PC-9 (cell line): ENCODE measurements around the gene LCN6. TPM values are rescaled to one million over a fixed set of nuclear protein-coding genes. Genes with fewer than 3 reads are reported as not detected.

ENCODE experiments used
- BruUV-seq: library from RNA; stranded (reverse); fragments of 400-500 nt; replicated peaks from 2 replicates; lab custom pipeline; 2021; lab: Mats Ljungman, UMichigan
- CTCF ChIA-PET: fragments of 300-600 bp; sonication (Branson Sonifier 250); formaldehyde crosslinking; loops from one replicate; lab custom pipeline; 2022; ENCODE audit warnings: antibody characterized with exemption; lab: Charles Lee
- POLR2A ChIA-PET: fragments of 300-600 bp; sonication (Branson Sonifier 250); formaldehyde crosslinking; loops from one replicate; lab custom pipeline; 2022; ENCODE audit warnings: antibody characterized with exemption; ENCODE audit not compliant: unreplicated experiment; lab: Charles Lee
- DNase-seq, 2 experiments: peaks; one replicate each; pipeline versions ENCODE4 v3.0.0 to v3.0.0-alpha.2; 2015 to 2022; ENCODE audit warnings: mixed read lengths in 1 of 2
- H2AFZ ChIP-seq: fragments of 200-600 bp; sonication (generic); 2 replicates; pipeline ENCODE4 v1.8.1; 2017; ENCODE audit warnings: antibody characterized with exemption
- H3F3A ChIP-seq: fragments of 200-600 bp; sonication (generic); 2 replicates; pipeline ENCODE4 v1.8.1; 2017; ENCODE audit warnings: antibody characterized with exemption, mild to moderate bottlenecking, low read depth; ENCODE audit not compliant: insufficient read depth
- H3K27ac ChIP-seq: fragments of 200-600 bp; sonication (generic); 2 replicates; pipeline ENCODE4 v1.6.1; 2016; ENCODE audit warnings: mixed run types
- H3K27me3 ChIP-seq: fragments of 200-600 bp; sonication (generic); 2 replicates; pipeline ENCODE4 v1.6.1; 2016; ENCODE audit warnings: low read depth, mixed run types; ENCODE audit not compliant: insufficient read depth
- H3K36me3 ChIP-seq: fragments of 200-600 bp; sonication (generic); 2 replicates; pipeline ENCODE4 v1.6.1; 2016; ENCODE audit warnings: low read depth, mixed run types
- H3K4me1 ChIP-seq: fragments of 200-600 bp; sonication (generic); replicated peaks from 2 replicates; pipeline ENCODE4 v1.6.1; 2016; ENCODE audit warnings: mixed run types; ENCODE audit not compliant: insufficient read depth
- H3K4me2 ChIP-seq: fragments of 200-600 bp; sonication (generic); 2 replicates; pipeline ENCODE4 v1.6.1; 2017; ENCODE audit warnings: mixed run types
- H3K4me3 ChIP-seq: fragments of 200-600 bp; sonication (generic); 2 replicates; pipeline ENCODE4 v1.6.1; 2016; ENCODE audit warnings: mixed run types
- H3K79me2 ChIP-seq: fragments of 200-600 bp; sonication (generic); 2 replicates; pipeline ENCODE4 v1.6.1; 2017; ENCODE audit warnings: low read depth, mixed run types
- H3K9me2 ChIP-seq: fragments of 200-600 bp; sonication (generic); 2 replicates; pipeline ENCODE4 v1.8.1; 2017; ENCODE audit warnings: mild to moderate bottlenecking; ENCODE audit not compliant: insufficient read depth
- H3K9me3 ChIP-seq: fragments of 200-600 bp; sonication (generic); 2 replicates; pipeline ENCODE4 v1.8.1; 2016; ENCODE audit warnings: low read depth; ENCODE audit not compliant: insufficient read depth
- H4K20me1 ChIP-seq: fragments of 200-600 bp; sonication (generic); 2 replicates; pipeline ENCODE4 v1.8.1; 2017; ENCODE audit not compliant: insufficient read depth
- CTCF ChIP-seq: fragments of 200-600 bp; sonication (generic); conservative IDR thresholded peaks from 2 replicates; pipeline ENCODE4 v1.6.1; 2017; ENCODE audit warnings: mixed run types, antibody characterized with exemption, mild to moderate bottlenecking, moderate library complexity
- EZH2 ChIP-seq: fragments of 200-600 bp; sonication (generic); IDR thresholded peaks from 2 replicates; pipeline ENCODE4 v1.8.0; 2017; ENCODE audit warnings: antibody characterized with exemption, low read depth
- intact Hi-C: fragments of 100-400 bp; cut with micrococcal nuclease; formaldehyde crosslinking; loops from one replicate; pipeline ENCODE4 v1.10.0; 2022; ENCODE audit not compliant: unreplicated experiment
- total RNA-seq: library from RNA; stranded (reverse); gene quantifications from 2 replicates; pipeline ENCODE4 v1.2.3, GENCODE V29; 2021

The LCN6 gene
- total RNA-seq, 1 experiment from 2014 or later, result not detected

DNA sequence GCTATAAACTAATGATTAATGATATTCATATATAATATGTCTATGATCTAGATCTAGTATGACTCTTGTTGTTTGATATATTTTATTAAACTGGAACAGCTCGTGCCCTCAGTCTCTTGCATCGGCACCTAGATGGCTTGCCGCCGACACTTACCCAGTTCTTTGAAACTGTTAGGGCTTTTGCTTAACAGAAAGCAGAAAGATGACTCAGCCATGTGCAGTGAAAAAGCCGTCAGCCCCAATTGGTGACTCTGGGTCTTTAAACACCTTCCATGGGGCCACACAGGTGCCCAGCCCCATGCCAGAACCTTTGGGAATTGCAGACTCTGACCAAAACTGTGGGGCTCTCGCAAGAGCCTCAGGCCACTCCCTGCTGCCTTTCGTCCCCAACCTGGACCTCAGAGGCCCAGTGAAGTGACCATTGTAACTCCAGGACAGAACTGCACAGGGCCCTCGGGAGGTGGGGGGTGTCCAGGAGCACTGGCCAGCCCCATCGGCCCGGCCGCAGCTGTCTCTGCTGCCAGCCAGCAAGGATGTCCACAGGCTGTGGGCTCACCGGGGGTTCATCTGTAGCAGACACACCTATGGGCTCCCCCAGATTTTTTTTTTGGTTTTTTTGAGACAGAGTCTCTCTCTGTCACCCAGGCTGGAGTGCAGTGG, 13.4 kb downstream of the LCN6 start:
- no peaks in the 10 kb centered on the region for H3K4me1 ChIP-seq
- TF ChIP-seq CTCF, result no peak
- TF ChIP-seq EZH2, result no peak
- intact Hi-C loops, result no loop called here
- H3K4me2 ChIP-seq, result no peak overlapping the region
- no peak overlapping the region for H2AFZ ChIP-seq
- H3K79me2 ChIP-seq, result peaks cover 16% of the 10 kb centered on the region
- peaks cover 24% of the 10 kb centered on the region for H3K27me3 ChIP-seq
- BruUV-seq, result no TSS peak
- H3K36me3 ChIP-seq, result no peaks in the 10 kb centered on the region
- CTCF ChIA-PET, result no interaction called here
- H3K9me2 ChIP-seq, result no peaks in the 10 kb centered on the region
- POLR2A ChIA-PET, result interaction anchor here (0.7 kb wide), 1 partner anchor 12 kb away, joined by 3 read pairs; no protein-coding TSS in a partner anchor
- no peak overlapping the region for H3K4me3 ChIP-seq
- no peaks in the 10 kb centered on the region for H4K20me1 ChIP-seq
- no peak overlapping the region for H3K27ac ChIP-seq
- no peaks in the 10 kb centered on the region for H3K9me3 ChIP-seq
- DNase-seq, result no peak
- peaks cover 17% of the 10 kb centered on the region for H3F3A ChIP-seq

GRCh38 chr9:136733611-136734010, 14.7 kb downstream of the LCN6 start:
- no TSS peak for BruUV-seq
- CTCF ChIA-PET, result no interaction called here
- H3K36me3 ChIP-seq, result no peaks in the 10 kb centered on the region
- H3F3A ChIP-seq, result peaks cover 20% of the 10 kb centered on the region
- peaks cover 8% of the 10 kb centered on the region; the same call in 1 of the 2 replicates for H3K4me1 ChIP-seq
- POLR2A ChIA-PET, result no interaction called here
- intact Hi-C loops, result no loop called here
- peaks cover 30% of the 10 kb centered on the region for H3K79me2 ChIP-seq
- peaks cover 10% of the 10 kb centered on the region for H3K27me3 ChIP-seq
- no peak overlapping the region for H3K4me3 ChIP-seq
- no peak for TF ChIP-seq EZH2
- TF ChIP-seq CTCF, result no peak
- H3K9me2 ChIP-seq, result no peaks in the 10 kb centered on the region
- DNase-seq, result no peak
- H3K27ac ChIP-seq, result no peak overlapping the region
- H3K4me2 ChIP-seq, result no peak overlapping the region
- no peaks in the 10 kb centered on the region for H4K20me1 ChIP-seq
- H3K9me3 ChIP-seq, result no peaks in the 10 kb centered on the region
- no peak overlapping the region for H2AFZ ChIP-seq

DNA sequence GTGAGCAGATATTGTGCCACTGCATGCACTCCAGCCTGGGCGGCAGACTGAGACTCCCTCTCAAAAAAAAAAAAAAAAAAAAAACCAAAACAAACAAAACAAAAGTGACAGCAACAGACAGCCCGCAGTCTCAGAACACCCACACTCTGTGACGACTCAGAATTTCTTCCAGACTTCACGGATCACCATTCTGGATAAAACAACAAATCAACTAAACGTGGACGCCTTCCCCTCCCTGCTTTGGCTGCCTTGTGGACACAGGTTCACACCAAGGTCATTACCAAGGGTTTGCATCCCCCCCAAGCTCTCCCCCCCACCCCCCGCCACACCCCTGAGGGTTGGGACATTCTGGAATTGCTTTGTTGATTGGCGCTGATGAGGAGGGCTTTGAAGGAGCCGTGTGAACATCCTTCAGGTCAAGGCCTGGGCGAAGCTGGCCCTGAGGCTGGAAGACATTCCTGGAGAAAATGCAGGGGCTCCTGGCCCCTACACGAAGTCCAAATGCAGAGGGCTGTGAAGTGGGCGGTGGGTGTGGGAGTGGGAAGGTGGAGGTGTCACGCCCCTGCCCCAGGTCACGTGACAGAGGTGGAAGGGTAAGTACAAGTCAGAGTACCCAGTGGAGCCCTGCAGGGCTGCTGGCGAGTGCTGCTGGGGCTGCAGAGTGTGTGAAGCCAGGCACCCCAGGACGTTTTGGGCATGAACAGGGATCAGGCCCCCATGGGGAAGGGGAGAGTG, 15.7 kb downstream of the LCN6 start:
- H3K79me2 ChIP-seq, result peaks cover 36% of the 10 kb centered on the region

More for the DNA sequence above, 15.7 kb downstream of the LCN6 start:
- H3F3A ChIP-seq, result peaks cover 21% of the 10 kb centered on the region
- no peak overlapping the region for H3K4me2 ChIP-seq
- no peaks in the 10 kb centered on the region; the same call in 1 of the 2 replicates for H3K27me3 ChIP-seq
- no peak for DNase-seq
- TF ChIP-seq EZH2 (no peak), CTCF (no peak)
- BruUV-seq, result no TSS peak
- POLR2A ChIA-PET, result no interaction called here
- H2AFZ ChIP-seq, result no peak overlapping the region
- intact Hi-C loops, result no loop called here
- peaks cover 8% of the 10 kb centered on the region; the same call in 1 of the 2 replicates for H3K4me1 ChIP-seq
- no peaks in the 10 kb centered on the region for H3K9me3 ChIP-seq
- no peaks in the 10 kb centered on the region for H3K9me2 ChIP-seq
- H3K36me3 ChIP-seq, result no peaks in the 10 kb centered on the region
- H3K4me3 ChIP-seq, result no peak overlapping the region
- no peaks in the 10 kb centered on the region for H4K20me1 ChIP-seq
- CTCF ChIA-PET, result interaction anchor here (0.6 kb wide), 1 partner anchor 35 kb away, joined by 8 read pairs; no protein-coding TSS in a partner anchor
- no peak overlapping the region for H3K27ac ChIP-seq
